HCT116 (cell line): ENCODE results near the gene NCKAP5. TPM values are rescaled to one million over a fixed set of nuclear protein-coding genes. Genes with fewer than 3 reads are reported as not detected.

Source experiments
- ATAC-seq: fragments of 200-7000 bp; cut with Tn5 transposase; 2 replicates; pipeline ENCODE4 v1.9.1; 2020; ENCODE audit warnings: mild to moderate bottlenecking, moderate library complexity
- BruUV-seq: library from RNA; stranded (reverse); fragments of 400-500 nt; replicated peaks from 2 replicates; lab custom pipeline; 2021; lab: Mats Ljungman, UMichigan
- CTCF ChIA-PET: fragments of 300-600 bp; sonication (Branson Sonifier 250); formaldehyde crosslinking; loops from one replicate; lab custom pipeline; 2021; ENCODE audit warnings: antibody characterized with exemption; lab: Charles Lee
- POLR2A ChIA-PET: fragments of 300-600, 350-600 bp; sonication (Branson Sonifier 250); formaldehyde crosslinking; loops from one replicate; lab custom pipeline; 2021; ENCODE audit warnings: antibody characterized with exemption; lab: Charles Lee
- RAD21 ChIA-PET, 2 experiments: fragments of 300-600 bp; sonication (Branson Sonifier 250); formaldehyde crosslinking; loops; one replicate each; lab custom pipeline; 2023; ENCODE audit warnings: low total read pairs in 2 of 2; ENCODE audit not compliant: uncharacterized antibody in 2 of 2, unreplicated experiment in 2 of 2, low non-redundant PET in 1 of 2; lab: Charles Lee
- DNase-seq: peaks from one replicate; pipeline ENCODE4 v3.0.0-alpha.2; 2010; ENCODE audit warnings: low read depth, low spot score
- H2AFZ ChIP-seq: fragments of 200-600 bp; shearing (Covaris generic), sonication (generic); 2 replicates; pipeline ENCODE4 v1.6.1; 2017; ENCODE audit warnings: low read depth, mixed run types, mixed read lengths, antibody characterized with exemption, low read length; ENCODE audit not compliant: poor library complexity, severe bottlenecking
- H3K27ac ChIP-seq: 2 replicates; pipeline ENCODE4 v1.5.1; 2012; ENCODE audit warnings: low read depth, low read length
- H3K27me3 ChIP-seq: fragments of 200-600 bp; sonication (generic); 2 replicates; pipeline ENCODE4 v1.6.1; 2016; ENCODE audit warnings: mixed run types, low read length, mixed read lengths; ENCODE audit not compliant: insufficient read depth
- H3K36me3 ChIP-seq, 2 experiments: fragments of 200-500 bp in 1 of 2; fragments of 200-600 bp in 1 of 2; sonication (Bioruptor generic) in 1 of 2; sonication (generic) in 1 of 2; 2 replicates each; pipeline versions ENCODE4 v1.5.1 to v1.6.1; 2014 to 2016; ENCODE audit warnings: low read length in 2 of 2, inconsistent platforms in 1 of 2, mixed read lengths in 1 of 2, mixed run types in 1 of 2; ENCODE audit not compliant: insufficient read depth in 2 of 2, control insufficient read depth in 1 of 2
- H3K4me1 ChIP-seq, 2 experiments: fragments of 200-600 bp in 1 of 2; sonication (generic) in 1 of 2; 2 replicates each; pipeline versions ENCODE4 v1.5.1 to v1.6.1; 2012 to 2017; ENCODE audit warnings: low read length in 2 of 2, inconsistent platforms in 1 of 2, mild to moderate bottlenecking in 1 of 2, mixed read lengths in 1 of 2, mixed run types in 1 of 2, moderate library complexity in 1 of 2; ENCODE audit not compliant: insufficient read depth in 2 of 2, control insufficient read depth in 1 of 2
- H3K4me2 ChIP-seq: fragments of 200-600 bp; sonication (generic); 2 replicates; pipeline ENCODE4 v1.6.1; 2017; ENCODE audit warnings: mixed run types, low read length, mixed read lengths
- H3K4me3 ChIP-seq, 2 experiments: fragments of 200-600 bp in 1 of 2; sonication (generic) in 1 of 2; replicated peaks in 1 of 2; 2 replicates each; pipeline ENCODE4 v1.5.1; 2011 to 2016; ENCODE audit warnings: low read length in 2 of 2, control low read depth in 1 of 2, low read depth in 1 of 2, mild to moderate bottlenecking in 1 of 2, mixed read lengths in 1 of 2, mixed run types in 1 of 2
- H3K79me2 ChIP-seq: fragments of 200-600 bp; sonication (generic); 2 replicates; pipeline ENCODE4 v1.6.1; 2017; ENCODE audit warnings: mild to moderate bottlenecking, mixed run types, low read length, moderate library complexity, mixed read lengths; ENCODE audit not compliant: insufficient read depth
- H3K9ac ChIP-seq: fragments of 200-600 bp; sonication (generic); 2 replicates; pipeline ENCODE4 v1.6.1; 2016; ENCODE audit warnings: low read length, mixed read lengths
- H3K9me2 ChIP-seq: fragments of 200-600 bp; sonication (generic), shearing (Covaris generic); 2 replicates; pipeline ENCODE4 v1.6.1; 2017; ENCODE audit warnings: mixed run types, mild to moderate bottlenecking, moderate library complexity; ENCODE audit not compliant: insufficient read depth
- H3K9me3 ChIP-seq, 2 experiments: fragments of 200-500 bp in 1 of 2; fragments of 200-600 bp in 1 of 2; sonication (Bioruptor generic) in 1 of 2; sonication (generic) in 1 of 2; 2 replicates each; pipeline ENCODE4 v1.6.1; 2014 to 2017; ENCODE audit warnings: low read length in 2 of 2, mixed read lengths in 2 of 2, inconsistent platforms in 1 of 2, low read depth in 1 of 2, mild to moderate bottlenecking in 1 of 2, mixed run types in 1 of 2, moderate library complexity in 1 of 2; ENCODE audit not compliant: control insufficient read depth in 1 of 2, insufficient read depth in 1 of 2
- H4K20me1 ChIP-seq: fragments of 200-600 bp; sonication (generic), shearing (Covaris generic); 2 replicates; pipeline ENCODE4 v1.6.1; 2017; ENCODE audit warnings: mixed run types, mild to moderate bottlenecking, moderate library complexity; ENCODE audit not compliant: insufficient read depth
- CEBPB ChIP-seq: IDR thresholded peaks from 2 replicates; pipeline ENCODE4 v1.6.1; 2012; ENCODE audit warnings: low read depth
- EZH2 ChIP-seq: fragments of 200-600 bp; sonication (generic); IDR thresholded peaks from 2 replicates; pipeline ENCODE4 v1.6.1; 2017; ENCODE audit warnings: antibody characterized with exemption, mixed run types
- EZH2phosphoT487 ChIP-seq: fragments of 200-600 bp; IDR thresholded peaks from 2 replicates; pipeline ENCODE4 v1.6.1; 2018; ENCODE audit warnings: antibody characterized with exemption, borderline replicate concordance
- FOSL1 ChIP-seq: IDR thresholded peaks from 2 replicates; pipeline ENCODE4 v1.6.1; 2012; ENCODE audit warnings: low read depth
- JUND ChIP-seq: IDR thresholded peaks from 2 replicates; pipeline ENCODE4 v1.6.1; 2012
- POLR2A ChIP-seq: IDR thresholded peaks from 2 replicates; pipeline ENCODE4 v1.7.0; 2011; ENCODE audit warnings: borderline replicate concordance; ENCODE audit not compliant: insufficient read depth, insufficient read length; ENCODE audit errors: extremely low read depth
- POLR2AphosphoS5 ChIP-seq: IDR thresholded peaks from 2 replicates; pipeline ENCODE4 v1.6.1; 2011; ENCODE audit warnings: mild to moderate bottlenecking, low read depth, low read length, moderate library complexity
- RAD21 ChIP-seq: IDR thresholded peaks from 2 replicates; pipeline ENCODE4 v1.6.1; 2012; ENCODE audit warnings: low read depth, mild to moderate bottlenecking
- SIN3A ChIP-seq: IDR thresholded peaks from 2 replicates; pipeline ENCODE4 v1.6.1; 2012; ENCODE audit warnings: low read depth
- SP1 ChIP-seq: IDR thresholded peaks from 2 replicates; pipeline ENCODE4 v1.6.1; 2012; ENCODE audit warnings: low read depth
- SRF ChIP-seq: IDR thresholded peaks from 2 replicates; pipeline ENCODE4 v1.6.1; 2012; ENCODE audit warnings: low read depth
- TCF7L2 ChIP-seq: IDR thresholded peaks from 2 replicates; pipeline ENCODE4 v1.7.0; 2011; ENCODE audit warnings: borderline replicate concordance, inconsistent platforms; ENCODE audit not compliant: insufficient read depth, insufficient read length; ENCODE audit errors: extremely low read depth
- YY1 ChIP-seq: IDR thresholded peaks from 2 replicates; pipeline ENCODE4 v1.6.1; 2011; ENCODE audit warnings: low read length, low read depth, moderate library complexity, mild to moderate bottlenecking; ENCODE audit not compliant: insufficient replicate concordance; ENCODE audit errors: extremely low read depth
- ZFX ChIP-seq: fragments of 450-650 bp; IDR thresholded peaks from 2 replicates; pipeline ENCODE4 v1.6.1; 2017
- ZNF274 ChIP-seq: fragments of 200-500 bp; sonication (Bioruptor generic); IDR thresholded peaks from 2 replicates; pipeline ENCODE4 v1.6.1; 2014; ENCODE audit warnings: mild to moderate bottlenecking, low read depth, low read length, inconsistent platforms
- intact Hi-C: fragments of 100-400 bp; cut with micrococcal nuclease; formaldehyde crosslinking; loops from 2 replicates; pipeline ENCODE4 v1.10.0; 2022
- total RNA-seq: library from RNA; stranded (reverse); gene quantifications from one replicate; pipeline ENCODE4 v1.2.1, GENCODE V29; 2021; ENCODE audit not compliant: unreplicated experiment
- TF ChIP-seq, protein P1 (sequence below): IDR thresholded peaks from 2 replicates; pipeline ENCODE4 v1.6.1; 2012
- TF ChIP-seq, protein P2 (sequence below): IDR thresholded peaks from 2 replicates; pipeline ENCODE4 v1.6.1; 2012
- TF ChIP-seq, protein P3 (sequence below): IDR thresholded peaks from 2 replicates; pipeline ENCODE4 v1.6.1; 2012; ENCODE audit warnings: low read depth

NCKAP5 gene
- total RNA-seq, 1 experiment from 2014 or later, result 0.30 TPM

DNA sequence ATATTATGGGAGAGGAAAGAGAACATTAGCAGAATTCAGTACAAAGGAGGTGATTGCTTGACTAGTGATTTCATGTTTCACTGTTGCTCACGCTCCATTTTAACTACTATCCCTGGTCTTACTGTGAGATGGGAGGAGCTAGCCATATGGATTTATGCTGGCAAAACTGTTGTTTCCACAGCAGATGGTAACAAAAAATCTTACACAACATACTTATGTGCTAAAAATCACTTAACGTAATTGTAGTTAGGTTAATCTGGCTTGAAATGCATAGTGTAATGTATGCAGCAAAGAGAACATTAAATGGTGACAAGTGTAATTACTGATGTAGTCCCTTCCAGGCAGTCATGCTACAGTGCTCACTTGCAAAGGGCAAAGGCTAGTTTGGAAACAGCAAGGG lies 742.7 kb downstream of the NCKAP5 start:
- Histone ChIP-seq H3K9ac (no peak overlapping the region), H3K79me2 (no peaks in the 10 kb centered on the region), H3K9me3 (no peaks in the 10 kb centered on the region), H4K20me1 (no peaks in the 10 kb centered on the region), H3K4me2 (no peak overlapping the region), H3K27ac (no peak overlapping the region), H3K36me3 (no peaks in the 10 kb centered on the region), H3K4me1 (no peaks in the 10 kb centered on the region), H2AFZ (no peak overlapping the region), H3K4me3 (no peak overlapping the region), H3K9me2 (no peaks in the 10 kb centered on the region), H3K27me3 (no peaks in the 10 kb centered on the region)
- intact Hi-C loops, result no loop called here
- RAD21 ChIA-PET, result no interaction called here
- CTCF ChIA-PET, result no interaction called here
- no peak for ATAC-seq
- no TSS peak for BruUV-seq
- POLR2A ChIA-PET, result no interaction called here
- DNase-seq, result no peak
- TF ChIP-seq POLR2AphosphoS5, result no peak
- TF ChIP-seq, protein P1, sequence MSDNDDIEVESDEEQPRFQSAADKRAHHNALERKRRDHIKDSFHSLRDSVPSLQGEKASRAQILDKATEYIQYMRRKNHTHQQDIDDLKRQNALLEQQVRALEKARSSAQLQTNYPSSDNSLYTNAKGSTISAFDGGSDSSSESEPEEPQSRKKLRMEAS, result no peak
- no peak for TF ChIP-seq ZNF274

DNA sequence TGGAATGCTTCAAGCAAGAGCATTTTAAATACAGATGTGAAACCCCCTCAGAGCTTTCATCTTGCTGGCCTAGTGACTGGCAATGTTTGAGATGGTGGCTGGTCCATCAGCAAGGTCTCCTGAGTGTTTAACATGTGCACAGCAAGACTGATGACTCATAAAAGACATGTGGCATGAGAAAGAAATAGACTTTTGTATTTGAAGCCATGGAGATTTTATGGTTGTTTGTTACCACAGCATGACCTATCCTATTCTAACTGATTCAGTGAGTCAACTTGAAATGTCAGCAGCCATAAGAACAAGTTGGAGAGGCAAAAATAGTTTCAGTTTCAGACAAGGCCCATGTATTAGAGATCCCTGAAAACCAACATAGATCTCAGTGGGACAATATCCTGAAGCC lies 743.5 kb downstream of the NCKAP5 start:
- H3K4me3 ChIP-seq, result no peak overlapping the region
- no peaks in the 10 kb centered on the region for H3K36me3 ChIP-seq
- RAD21 ChIA-PET, result no interaction called here
- intact Hi-C loops, result no loop called here
- no peak for DNase-seq
- H3K4me2 ChIP-seq, result no peak overlapping the region
- no peaks in the 10 kb centered on the region for H3K79me2 ChIP-seq
- POLR2A ChIA-PET, result no interaction called here
- H3K27me3 ChIP-seq, result no peaks in the 10 kb centered on the region
- H3K27ac ChIP-seq, result no peak overlapping the region
- CTCF ChIA-PET, result no interaction called here
- no peak overlapping the region for H3K9ac ChIP-seq
- TF ChIP-seq EZH2, result no peak
- TF ChIP-seq TCF7L2, result no peak
- TF ChIP-seq ZNF274, result no peak
- TF ChIP-seq POLR2A, result no peak
- no peak for TF ChIP-seq SP1
- no peak for TF ChIP-seq JUND
- no peak for TF ChIP-seq CEBPB
- TF ChIP-seq ZFX, result no peak
- no peak for TF ChIP-seq YY1
- TF ChIP-seq, protein P2, sequence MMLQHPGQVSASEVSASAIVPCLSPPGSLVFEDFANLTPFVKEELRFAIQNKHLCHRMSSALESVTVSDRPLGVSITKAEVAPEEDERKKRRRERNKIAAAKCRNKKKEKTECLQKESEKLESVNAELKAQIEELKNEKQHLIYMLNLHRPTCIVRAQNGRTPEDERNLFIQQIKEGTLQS, result no peak
- no peak for TF ChIP-seq RAD21
- TF ChIP-seq POLR2AphosphoS5, result no peak
- no peak for TF ChIP-seq FOSL1
- TF ChIP-seq, protein P3, sequence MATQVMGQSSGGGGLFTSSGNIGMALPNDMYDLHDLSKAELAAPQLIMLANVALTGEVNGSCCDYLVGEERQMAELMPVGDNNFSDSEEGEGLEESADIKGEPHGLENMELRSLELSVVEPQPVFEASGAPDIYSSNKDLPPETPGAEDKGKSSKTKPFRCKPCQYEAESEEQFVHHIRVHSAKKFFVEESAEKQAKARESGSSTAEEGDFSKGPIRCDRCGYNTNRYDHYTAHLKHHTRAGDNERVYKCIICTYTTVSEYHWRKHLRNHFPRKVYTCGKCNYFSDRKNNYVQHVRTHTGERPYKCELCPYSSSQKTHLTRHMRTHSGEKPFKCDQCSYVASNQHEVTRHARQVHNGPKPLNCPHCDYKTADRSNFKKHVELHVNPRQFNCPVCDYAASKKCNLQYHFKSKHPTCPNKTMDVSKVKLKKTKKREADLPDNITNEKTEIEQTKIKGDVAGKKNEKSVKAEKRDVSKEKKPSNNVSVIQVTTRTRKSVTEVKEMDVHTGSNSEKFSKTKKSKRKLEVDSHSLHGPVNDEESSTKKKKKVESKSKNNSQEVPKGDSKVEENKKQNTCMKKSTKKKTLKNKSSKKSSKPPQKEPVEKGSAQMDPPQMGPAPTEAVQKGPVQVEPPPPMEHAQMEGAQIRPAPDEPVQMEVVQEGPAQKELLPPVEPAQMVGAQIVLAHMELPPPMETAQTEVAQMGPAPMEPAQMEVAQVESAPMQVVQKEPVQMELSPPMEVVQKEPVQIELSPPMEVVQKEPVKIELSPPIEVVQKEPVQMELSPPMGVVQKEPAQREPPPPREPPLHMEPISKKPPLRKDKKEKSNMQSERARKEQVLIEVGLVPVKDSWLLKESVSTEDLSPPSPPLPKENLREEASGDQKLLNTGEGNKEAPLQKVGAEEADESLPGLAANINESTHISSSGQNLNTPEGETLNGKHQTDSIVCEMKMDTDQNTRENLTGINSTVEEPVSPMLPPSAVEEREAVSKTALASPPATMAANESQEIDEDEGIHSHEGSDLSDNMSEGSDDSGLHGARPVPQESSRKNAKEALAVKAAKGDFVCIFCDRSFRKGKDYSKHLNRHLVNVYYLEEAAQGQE, result no peak
- no peak for TF ChIP-seq EZH2phosphoT487
- TF ChIP-seq, protein P1, result no peak
- TF ChIP-seq SRF, result no peak
- TF ChIP-seq SIN3A, result no peak
- TF ChIP-seq, all 23 proteins: peak for 0
- no peaks in the 10 kb centered on the region for H3K4me1 ChIP-seq
- no peaks in the 10 kb centered on the region for H4K20me1 ChIP-seq
- H2AFZ ChIP-seq, result no peak overlapping the region
- BruUV-seq, result no TSS peak
- H3K9me2 ChIP-seq, result no peaks in the 10 kb centered on the region
- H3K9me3 ChIP-seq, result no peaks in the 10 kb centered on the region
- ATAC-seq, result no peak
